HEK293 (cell line): ENCODE data around the gene CLK2.
A peak's percentile ranks its signal among the peaks of the same experiment; 100 is the strongest.

Experiments used
- BCL11A ChIP-seq: fragments of 450-650 bp; formaldehyde crosslinking; IDR thresholded peaks from 2 replicates; pipeline ENCODE4 v1.5.1; 2016; ENCODE audit warnings: low read depth, missing biosample characterization, missing genetic modification characterization
- KLF9 ChIP-seq: fragments of 450-650 bp; formaldehyde crosslinking; IDR thresholded peaks from 2 replicates; pipeline ENCODE4 v1.5.1; 2016; ENCODE audit warnings: missing biosample characterization, missing genetic modification characterization, low read depth
- PRDM1 ChIP-seq: fragments of 450-650 bp; formaldehyde crosslinking; IDR thresholded peaks from 2 replicates; pipeline ENCODE4; 2016; ENCODE audit warnings: missing biosample characterization, missing genetic modification characterization
- SCRT2 ChIP-seq: fragments of 450-650 bp; formaldehyde crosslinking; IDR thresholded peaks from 2 replicates; pipeline ENCODE4 v1.5.1; 2016; ENCODE audit warnings: missing biosample characterization, missing genetic modification characterization
- TCF7L2 ChIP-seq: IDR thresholded peaks from 2 replicates; pipeline ENCODE4 v1.6.1; 2011; ENCODE audit warnings: low read depth, mild to moderate bottlenecking, inconsistent platforms, low read length, moderate library complexity, borderline replicate concordance
- TRIM28 ChIP-seq: IDR thresholded peaks from 2 replicates; pipeline ENCODE4 v1.6.1; 2011; ENCODE audit warnings: low read length, control low read depth, borderline replicate concordance
- ZFHX2 ChIP-seq: fragments of 450-650 bp; formaldehyde crosslinking; conservative IDR thresholded peaks from 2 replicates; pipeline ENCODE4 v1.5.1; 2016; ENCODE audit warnings: missing biosample characterization, missing genetic modification characterization
- ZIC2 ChIP-seq: fragments of 450-650 bp; formaldehyde crosslinking; IDR thresholded peaks from 2 replicates; pipeline ENCODE4 v1.5.1; 2016; ENCODE audit warnings: missing biosample characterization, missing genetic modification characterization
- ZNF146 ChIP-seq: fragments of 450-650 bp; formaldehyde crosslinking; IDR thresholded peaks from 2 replicates; pipeline ENCODE4 v1.5.1; 2016; ENCODE audit warnings: missing biosample characterization, missing genetic modification characterization
- ZNF16 ChIP-seq: fragments of 450-650 bp; formaldehyde crosslinking; IDR thresholded peaks from 2 replicates; pipeline ENCODE4 v1.5.1; 2016; ENCODE audit warnings: low read depth, missing biosample characterization, missing genetic modification characterization
- ZNF2 ChIP-seq: fragments of 450-650 bp; formaldehyde crosslinking; IDR thresholded peaks from 2 replicates; pipeline ENCODE4 v1.5.1; 2016; ENCODE audit warnings: missing biosample characterization, missing genetic modification characterization
- ZNF23 ChIP-seq: fragments of 450-650 bp; formaldehyde crosslinking; IDR thresholded peaks from 2 replicates; pipeline ENCODE4 v1.5.1; 2016; ENCODE audit warnings: missing biosample characterization, missing genetic modification characterization, borderline replicate concordance
- ZNF37A ChIP-seq: fragments of 450-650 bp; IDR thresholded peaks from 2 replicates; pipeline ENCODE4 v1.5.1; 2018; ENCODE audit warnings: missing biosample characterization, missing genetic modification characterization
- ZNF416 ChIP-seq: fragments of 450-650 bp; formaldehyde crosslinking; IDR thresholded peaks from 2 replicates; pipeline ENCODE4 v1.5.1; 2016; ENCODE audit warnings: missing biosample characterization, missing genetic modification characterization
- ZNF529 ChIP-seq: fragments of 450-650 bp; formaldehyde crosslinking; IDR thresholded peaks from 2 replicates; pipeline ENCODE4 v1.5.1; 2017; ENCODE audit warnings: missing genetic modification characterization, missing biosample characterization; ENCODE audit not compliant: insufficient replicate concordance
- ZNF560 ChIP-seq: fragments of 450-650 bp; formaldehyde crosslinking; IDR thresholded peaks from 2 replicates; pipeline ENCODE4 v1.5.1; 2017; ENCODE audit warnings: missing biosample characterization, missing genetic modification characterization, borderline replicate concordance
- ZNF561 ChIP-seq: fragments of 450-650 bp; IDR thresholded peaks from 2 replicates; pipeline ENCODE4 v1.5.1; 2018; ENCODE audit warnings: missing biosample characterization, missing genetic modification characterization, borderline replicate concordance
- ZNF585B ChIP-seq: fragments of 450-650 bp; formaldehyde crosslinking; IDR thresholded peaks from 2 replicates; pipeline ENCODE4 v1.5.1; 2016; ENCODE audit warnings: missing biosample characterization, missing genetic modification characterization
- ZNF596 ChIP-seq: fragments of 450-650 bp; IDR thresholded peaks from 2 replicates; pipeline ENCODE4 v1.5.0; 2018; ENCODE audit warnings: missing biosample characterization, mild to moderate bottlenecking, missing genetic modification characterization, moderate library complexity
- ZNF600 ChIP-seq: fragments of 450-650 bp; formaldehyde crosslinking; IDR thresholded peaks from 2 replicates; pipeline ENCODE4 v1.5.1; 2016; ENCODE audit warnings: missing biosample characterization, missing genetic modification characterization
- ZNF624 ChIP-seq: fragments of 450-650 bp; formaldehyde crosslinking; IDR thresholded peaks from 2 replicates; pipeline ENCODE4 v1.5.1; 2017; ENCODE audit warnings: missing biosample characterization, missing genetic modification characterization
- ZNF654 ChIP-seq: fragments of 450-650 bp; formaldehyde crosslinking; IDR thresholded peaks from 2 replicates; pipeline ENCODE4 v1.5.1; 2016; ENCODE audit warnings: low read depth, missing biosample characterization, missing genetic modification characterization
- ZNF670 ChIP-seq: fragments of 450-650 bp; formaldehyde crosslinking; IDR thresholded peaks from 2 replicates; pipeline ENCODE4 v1.5.1; 2016; ENCODE audit warnings: missing biosample characterization, missing genetic modification characterization, low read depth
- ZNF677 ChIP-seq: fragments of 450-650 bp; IDR thresholded peaks from 2 replicates; pipeline ENCODE4 v1.5.0; 2018; ENCODE audit warnings: missing biosample characterization, mild to moderate bottlenecking, missing genetic modification characterization, moderate library complexity
- ZNF707 ChIP-seq: fragments of 450-650 bp; formaldehyde crosslinking; IDR thresholded peaks from 2 replicates; pipeline ENCODE4 v1.5.1; 2016; ENCODE audit warnings: missing biosample characterization, missing genetic modification characterization
- ZNF747 ChIP-seq: fragments of 450-650 bp; formaldehyde crosslinking; IDR thresholded peaks from 2 replicates; pipeline ENCODE4 v1.5.1; 2016; ENCODE audit warnings: missing biosample characterization, missing genetic modification characterization
- ZNF776 ChIP-seq: fragments of 450-650 bp; formaldehyde crosslinking; IDR thresholded peaks from 2 replicates; pipeline ENCODE4 v1.5.0; 2017; ENCODE audit warnings: missing biosample characterization, missing genetic modification characterization, borderline replicate concordance
- ZNF785 ChIP-seq: fragments of 450-650 bp; formaldehyde crosslinking; IDR thresholded peaks from 2 replicates; pipeline ENCODE4 v1.5.1; 2016; ENCODE audit warnings: missing biosample characterization, missing genetic modification characterization
- TF ChIP-seq, protein P1 (sequence below): fragments of 450-650 bp; formaldehyde crosslinking; IDR thresholded peaks from 2 replicates; pipeline ENCODE4 v1.5.1; 2016; ENCODE audit warnings: missing biosample characterization, missing genetic modification characterization, low read depth
- TF ChIP-seq, protein P2 (sequence below): fragments of 450-650 bp; formaldehyde crosslinking; IDR thresholded peaks from 2 replicates; pipeline ENCODE4 v1.5.1; 2016; ENCODE audit warnings: missing biosample characterization, missing genetic modification characterization
- TF ChIP-seq, protein P3 (sequence below): fragments of 450-650 bp; formaldehyde crosslinking; IDR thresholded peaks from 2 replicates; pipeline ENCODE4 v1.5.1; 2016; ENCODE audit warnings: missing biosample characterization, missing genetic modification characterization
- TF ChIP-seq, protein P4 (sequence below): fragments of 450-650 bp; formaldehyde crosslinking; IDR thresholded peaks from 2 replicates; pipeline ENCODE4; 2016; ENCODE audit warnings: missing biosample characterization, missing genetic modification characterization
- TF ChIP-seq, protein P5 (sequence below): fragments of 450-650 bp; formaldehyde crosslinking; IDR thresholded peaks from 2 replicates; pipeline ENCODE4 v1.5.1; 2016; ENCODE audit warnings: missing biosample characterization, missing genetic modification characterization, low read depth

CLK2 gene

DNA sequence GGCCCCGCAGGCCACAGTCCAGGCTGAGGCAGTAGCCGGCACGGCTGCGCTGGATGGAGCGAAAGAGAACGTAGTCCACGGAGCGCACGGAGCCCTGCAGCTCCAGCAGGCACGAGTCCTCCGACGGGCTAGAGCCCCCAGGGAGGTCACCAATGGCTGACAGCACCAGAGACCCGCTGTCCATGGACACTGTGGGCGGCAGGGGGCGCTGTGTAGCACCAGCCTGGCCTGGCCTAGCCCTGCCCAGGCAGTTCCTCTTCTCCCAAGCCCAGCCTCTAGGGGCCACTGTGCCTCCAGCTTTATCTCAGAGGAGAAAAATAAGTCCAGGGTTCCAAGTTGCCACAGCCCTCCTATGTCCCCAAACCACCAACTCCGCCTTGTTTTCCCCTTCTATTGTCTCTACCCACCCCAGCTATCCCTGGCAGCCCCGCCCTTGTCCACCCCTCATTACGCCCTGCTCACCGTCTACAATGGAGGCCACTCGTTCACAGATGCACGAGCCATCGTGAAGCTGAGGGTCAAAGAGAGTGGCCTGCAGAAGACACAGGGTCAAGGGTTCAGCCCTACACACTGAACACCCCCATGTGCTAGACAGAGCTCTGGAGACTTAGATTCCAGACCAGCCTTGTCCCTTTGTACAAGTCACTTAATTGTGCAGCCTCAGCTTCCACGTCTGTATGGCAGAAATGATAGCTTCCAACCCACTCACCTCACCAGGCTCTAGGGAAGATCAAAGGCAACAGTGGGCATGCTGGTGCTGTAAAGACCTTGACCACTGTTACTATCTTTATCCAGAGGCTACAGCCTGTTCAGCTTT, 22.5 kb downstream of the CLK2 start (continued):
- TF ChIP-seq ZNF596 (tag by site-specific recombination) (no peak), ZFHX2 (tag by site-specific recombination) (peak; percentile 54), TCF7L2 (no peak), ZNF585B (tag by site-specific recombination) (no peak), ZNF146 (tag by site-specific recombination) (no peak), ZNF654 (tag by site-specific recombination) (peak; percentile 93), ZNF707 (no peak), ZNF600 (peak; percentile 80), ZNF2 (peak; percentile 92; the same call in 1 of the 2 replicates), ZIC2 (tag by site-specific recombination) (peak; percentile 53; the same call in 1 of the 2 replicates), ZNF561 (peak; percentile 29; the same call in 1 of the 2 replicates), TRIM28 (peak; percentile 60; the same call in 1 of the 2 replicates), ZNF624 (no peak), PRDM1 (tag by site-specific recombination) (no peak), ZNF37A (tag by site-specific recombination) (no peak), SCRT2 (tag by site-specific recombination) (no peak), ZNF670 (tag by site-specific recombination) (no peak), ZNF747 (tag by site-specific recombination) (no peak), ZNF776 (no peak), ZNF416 (tag by site-specific recombination) (no peak), ZNF23 (tag by site-specific recombination) (no peak), KLF9 (peak; percentile 51; the same call in 1 of the 2 replicates), ZNF16 (no peak), ZNF677 (tag by site-specific recombination) (no peak), BCL11A (tag by site-specific recombination) (0 out of 2 replicates have a peak, but pooled peaks have one; percentile 52), ZNF560 (tag by site-specific recombination) (no peak), ZNF785 (no peak; the same call in 1 of the 2 replicates), ZNF529 (tag by site-specific recombination) (no peak)
- TF ChIP-seq, protein P1, sequence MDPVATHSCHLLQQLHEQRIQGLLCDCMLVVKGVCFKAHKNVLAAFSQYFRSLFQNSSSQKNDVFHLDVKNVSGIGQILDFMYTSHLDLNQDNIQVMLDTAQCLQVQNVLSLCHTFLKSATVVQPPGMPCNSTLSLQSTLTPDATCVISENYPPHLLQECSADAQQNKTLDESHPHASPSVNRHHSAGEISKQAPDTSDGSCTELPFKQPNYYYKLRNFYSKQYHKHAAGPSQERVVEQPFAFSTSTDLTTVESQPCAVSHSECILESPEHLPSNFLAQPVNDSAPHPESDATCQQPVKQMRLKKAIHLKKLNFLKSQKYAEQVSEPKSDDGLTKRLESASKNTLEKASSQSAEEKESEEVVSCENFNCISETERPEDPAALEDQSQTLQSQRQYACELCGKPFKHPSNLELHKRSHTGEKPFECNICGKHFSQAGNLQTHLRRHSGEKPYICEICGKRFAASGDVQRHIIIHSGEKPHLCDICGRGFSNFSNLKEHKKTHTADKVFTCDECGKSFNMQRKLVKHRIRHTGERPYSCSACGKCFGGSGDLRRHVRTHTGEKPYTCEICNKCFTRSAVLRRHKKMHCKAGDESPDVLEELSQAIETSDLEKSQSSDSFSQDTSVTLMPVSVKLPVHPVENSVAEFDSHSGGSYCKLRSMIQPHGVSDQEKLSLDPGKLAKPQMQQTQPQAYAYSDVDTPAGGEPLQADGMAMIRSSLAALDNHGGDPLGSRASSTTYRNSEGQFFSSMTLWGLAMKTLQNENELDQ (tag by site-specific recombination), result no peak
- TF ChIP-seq, protein P2, sequence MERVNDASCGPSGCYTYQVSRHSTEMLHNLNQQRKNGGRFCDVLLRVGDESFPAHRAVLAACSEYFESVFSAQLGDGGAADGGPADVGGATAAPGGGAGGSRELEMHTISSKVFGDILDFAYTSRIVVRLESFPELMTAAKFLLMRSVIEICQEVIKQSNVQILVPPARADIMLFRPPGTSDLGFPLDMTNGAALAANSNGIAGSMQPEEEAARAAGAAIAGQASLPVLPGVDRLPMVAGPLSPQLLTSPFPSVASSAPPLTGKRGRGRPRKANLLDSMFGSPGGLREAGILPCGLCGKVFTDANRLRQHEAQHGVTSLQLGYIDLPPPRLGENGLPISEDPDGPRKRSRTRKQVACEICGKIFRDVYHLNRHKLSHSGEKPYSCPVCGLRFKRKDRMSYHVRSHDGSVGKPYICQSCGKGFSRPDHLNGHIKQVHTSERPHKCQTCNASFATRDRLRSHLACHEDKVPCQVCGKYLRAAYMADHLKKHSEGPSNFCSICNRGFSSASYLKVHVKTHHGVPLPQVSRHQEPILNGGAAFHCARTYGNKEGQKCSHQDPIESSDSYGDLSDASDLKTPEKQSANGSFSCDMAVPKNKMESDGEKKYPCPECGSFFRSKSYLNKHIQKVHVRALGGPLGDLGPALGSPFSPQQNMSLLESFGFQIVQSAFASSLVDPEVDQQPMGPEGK (tag by site-specific recombination), result peak; percentile 70
- TF ChIP-seq, protein P3, sequence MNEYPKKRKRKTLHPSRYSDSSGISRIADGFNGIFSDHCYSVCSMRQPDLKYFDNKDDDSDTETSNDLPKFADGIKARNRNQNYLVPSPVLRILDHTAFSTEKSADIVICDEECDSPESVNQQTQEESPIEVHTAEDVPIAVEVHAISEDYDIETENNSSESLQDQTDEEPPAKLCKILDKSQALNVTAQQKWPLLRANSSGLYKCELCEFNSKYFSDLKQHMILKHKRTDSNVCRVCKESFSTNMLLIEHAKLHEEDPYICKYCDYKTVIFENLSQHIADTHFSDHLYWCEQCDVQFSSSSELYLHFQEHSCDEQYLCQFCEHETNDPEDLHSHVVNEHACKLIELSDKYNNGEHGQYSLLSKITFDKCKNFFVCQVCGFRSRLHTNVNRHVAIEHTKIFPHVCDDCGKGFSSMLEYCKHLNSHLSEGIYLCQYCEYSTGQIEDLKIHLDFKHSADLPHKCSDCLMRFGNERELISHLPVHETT (tag by site-specific recombination), result peak; percentile 65; the same call in 1 of the 2 replicates
- TF ChIP-seq, protein P4, sequence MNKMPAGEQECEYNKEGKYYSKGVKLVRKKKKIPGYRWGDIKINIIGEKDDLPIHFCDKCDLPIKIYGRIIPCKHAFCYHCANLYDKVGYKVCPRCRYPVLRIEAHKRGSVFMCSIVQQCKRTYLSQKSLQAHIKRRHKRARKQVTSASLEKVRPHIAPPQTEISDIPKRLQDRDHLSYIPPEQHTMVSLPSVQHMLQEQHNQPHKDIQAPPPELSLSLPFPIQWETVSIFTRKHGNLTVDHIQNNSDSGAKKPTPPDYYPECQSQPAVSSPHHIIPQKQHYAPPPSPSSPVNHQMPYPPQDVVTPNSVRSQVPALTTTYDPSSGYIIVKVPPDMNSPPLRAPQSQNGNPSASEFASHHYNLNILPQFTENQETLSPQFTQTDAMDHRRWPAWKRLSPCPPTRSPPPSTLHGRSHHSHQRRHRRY, result no peak
- TF ChIP-seq, protein P5, sequence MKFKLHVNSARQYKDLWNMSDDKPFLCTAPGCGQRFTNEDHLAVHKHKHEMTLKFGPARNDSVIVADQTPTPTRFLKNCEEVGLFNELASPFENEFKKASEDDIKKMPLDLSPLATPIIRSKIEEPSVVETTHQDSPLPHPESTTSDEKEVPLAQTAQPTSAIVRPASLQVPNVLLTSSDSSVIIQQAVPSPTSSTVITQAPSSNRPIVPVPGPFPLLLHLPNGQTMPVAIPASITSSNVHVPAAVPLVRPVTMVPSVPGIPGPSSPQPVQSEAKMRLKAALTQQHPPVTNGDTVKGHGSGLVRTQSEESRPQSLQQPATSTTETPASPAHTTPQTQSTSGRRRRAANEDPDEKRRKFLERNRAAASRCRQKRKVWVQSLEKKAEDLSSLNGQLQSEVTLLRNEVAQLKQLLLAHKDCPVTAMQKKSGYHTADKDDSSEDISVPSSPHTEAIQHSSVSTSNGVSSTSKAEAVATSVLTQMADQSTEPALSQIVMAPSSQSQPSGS (tag by site-specific recombination), result no peak
